IPS DF 6.9 (cell line): Measurements from ENCODE around the gene RASIP1.
"Not testable (repeated sequence)": the region's sequence is repeated elsewhere in the genome, so short reads cannot be mapped to it uniquely, and the experiment has no call there.

Experiments used
- DNase-seq: peaks from one replicate; pipeline ENCODE4 v3.0.0-alpha.2; 2013; ENCODE audit warnings: low read depth, low spot score
- H3K27ac ChIP-seq: one replicate; pipeline ENCODE4 v1.5.1; 2013; ENCODE audit warnings: low read length, control low read depth
- H3K27me3 ChIP-seq: 2 replicates; pipeline ENCODE4 v1.6.1; 2013; ENCODE audit warnings: mild to moderate bottlenecking, low read length; ENCODE audit not compliant: control insufficient read depth, insufficient read depth
- H3K36me3 ChIP-seq: 2 replicates; pipeline ENCODE4 v1.6.1; 2013; ENCODE audit warnings: low read length; ENCODE audit not compliant: control insufficient read depth, insufficient read depth
- H3K4me1 ChIP-seq: 2 replicates; pipeline ENCODE4 v1.6.1; 2013; ENCODE audit warnings: low read length; ENCODE audit not compliant: control insufficient read depth, insufficient read depth
- H3K4me3 ChIP-seq: 2 replicates; pipeline ENCODE4 v1.5.1; 2013; ENCODE audit warnings: mild to moderate bottlenecking, low read length
- H3K9me3 ChIP-seq: 2 replicates; pipeline ENCODE4 v1.6.1; 2013; ENCODE audit warnings: low read length, inconsistent platforms; ENCODE audit not compliant: control insufficient read depth, insufficient read depth
- WGBS: extraction: QIAGEN DNeasy Blood & Tissue Kit; methylation state at CpG from one replicate; pipeline ENCODE4 v1.1.7; 2013; ENCODE audit warnings: mixed read lengths, missing lambda C conversion rate; ENCODE audit not compliant: insufficient read length, insufficient coverage; 5-methylcytosine and 5-hydroxymethylcytosine counted together

Gene RASIP1

DNA sequence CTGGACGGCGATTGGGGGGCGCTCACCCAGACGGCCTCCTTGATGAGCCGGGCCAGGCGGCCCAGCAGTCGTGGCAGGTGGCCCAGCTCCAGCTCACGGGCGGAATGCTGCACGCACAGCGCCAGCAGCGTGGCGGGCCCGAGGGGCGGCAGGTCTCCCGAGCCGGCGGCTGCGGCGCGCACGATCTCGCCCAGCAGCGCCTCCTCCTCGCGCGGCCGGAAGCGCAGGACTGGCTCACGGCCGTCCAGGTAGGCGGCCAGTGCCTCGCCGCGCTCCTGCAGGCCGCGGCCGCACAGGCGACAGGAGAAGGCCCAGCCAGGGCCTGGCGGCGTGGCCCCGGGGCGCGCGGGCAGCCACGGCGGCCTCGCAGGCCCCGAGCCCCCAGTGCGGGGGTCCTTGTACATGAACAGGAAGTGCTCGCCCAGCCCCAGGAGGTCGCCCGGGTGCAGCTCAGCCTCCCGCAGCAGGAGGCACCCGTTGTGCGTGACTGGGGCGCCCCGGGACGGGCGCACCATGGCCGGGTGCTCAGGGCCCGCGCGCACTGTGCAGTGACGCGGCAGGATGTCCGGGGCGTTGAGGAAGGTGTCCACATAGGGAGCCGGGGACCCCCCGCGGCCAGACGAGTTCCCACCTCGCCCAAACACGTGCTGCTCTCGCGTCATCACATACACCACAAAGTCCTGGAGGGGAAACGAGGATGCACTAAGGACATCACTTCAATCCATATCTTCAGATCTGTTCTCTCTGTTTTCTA is 11.3 kb downstream of the RASIP1 start:
- no peaks in the 10 kb centered on the region for H3K27me3 ChIP-seq
- DNase-seq = no peak
- H3K36me3 ChIP-seq = no peaks in the 10 kb centered on the region
- H3K9me3 ChIP-seq = no peaks in the 10 kb centered on the region
- no peak overlapping the region for H3K27ac ChIP-seq
- peak overlapping the region; percentile 15; the same call in 1 of the 2 replicates for H3K4me3 ChIP-seq
- 0 out of 2 replicates have a peak, but pooled peaks cover 1% of the 10 kb centered on the region for H3K4me1 ChIP-seq
- no CpG with 5 or more reads among the region's 77 CpGs for WGBS

DNA sequence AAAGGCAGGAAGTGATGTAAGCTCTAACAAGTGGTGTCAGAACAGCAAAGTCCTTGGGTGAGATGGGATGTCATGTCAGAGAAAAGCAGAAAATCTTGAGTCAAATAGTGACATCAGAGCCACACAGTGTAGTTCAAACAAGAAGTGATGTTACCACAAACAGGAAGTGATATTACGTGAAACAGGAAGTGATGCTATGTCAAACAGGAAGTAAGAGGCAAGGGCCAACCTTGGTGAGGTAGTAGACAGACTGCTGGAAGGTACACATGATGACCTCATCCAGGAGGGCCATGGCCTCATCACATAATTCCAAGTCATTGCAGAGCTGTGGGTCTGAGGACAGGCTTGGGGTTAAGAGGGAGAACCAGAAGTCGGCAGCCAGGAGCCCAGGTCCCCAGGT is 13.9 kb downstream of the RASIP1 start:
- Histone ChIP-seq H3K36me3 (no peaks in the 10 kb centered on the region), H3K27ac (no peak overlapping the region), H3K9me3 (no peaks in the 10 kb centered on the region), H3K27me3 (no peaks in the 10 kb centered on the region), H3K4me3 (no peak overlapping the region), H3K4me1 (0 out of 2 replicates have a peak, but pooled peaks cover 1% of the 10 kb centered on the region)
- no CpG with 5 or more reads among the region's 2 CpGs for WGBS
- DNase-seq = no peak

DNA sequence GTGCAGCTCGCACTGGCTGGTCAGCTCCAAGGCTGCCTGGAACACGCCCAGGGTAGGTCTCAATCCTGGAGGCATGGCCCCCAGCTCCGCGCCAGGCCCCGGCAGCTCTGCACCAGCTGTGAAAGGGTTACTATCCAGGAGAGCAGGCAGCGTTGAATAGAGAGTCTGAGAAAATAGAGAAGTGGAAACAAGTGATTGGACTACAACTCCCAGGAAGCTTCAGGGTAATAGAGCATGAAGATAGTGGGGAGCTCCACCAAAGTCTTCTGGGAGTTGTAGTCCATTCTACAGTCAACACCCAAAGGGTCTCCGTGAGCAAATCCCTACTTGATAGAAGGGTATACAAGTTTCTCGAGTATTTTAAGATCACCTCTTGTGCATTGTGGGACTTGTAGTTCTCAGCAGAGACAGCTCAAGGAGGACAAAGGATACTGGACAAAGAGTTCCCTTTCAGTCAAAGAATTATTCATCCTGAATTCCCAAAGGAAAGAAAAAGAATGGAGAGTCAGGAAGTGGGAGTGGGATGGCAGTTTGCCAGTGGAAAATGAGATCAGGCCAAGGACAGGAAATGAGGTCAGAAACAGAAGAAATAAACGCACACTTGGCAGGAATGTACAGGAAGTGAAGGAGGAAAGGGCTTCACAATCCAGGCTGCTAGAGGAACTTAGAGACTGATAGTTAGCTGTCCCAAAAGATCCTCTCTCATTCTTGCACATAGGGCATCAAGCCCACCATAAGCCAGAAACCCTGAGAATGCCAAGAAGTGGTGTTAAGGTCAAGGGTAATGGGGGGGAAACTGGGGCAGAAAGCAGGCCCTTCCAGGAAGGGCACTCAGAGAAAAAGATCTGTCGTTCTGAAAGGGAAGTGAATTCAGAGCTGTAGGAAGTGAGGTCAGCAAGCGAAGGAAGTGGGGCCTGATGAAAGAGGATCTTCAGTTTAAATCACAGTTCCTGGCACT is 15.3 kb downstream of the RASIP1 start:
- Histone ChIP-seq H3K27me3 (no peaks in the 10 kb centered on the region), H3K4me1 (peaks cover 3% of the 10 kb centered on the region; the same call in 1 of the 2 replicates), H3K4me3 (no peak overlapping the region), H3K9me3 (no peaks in the 10 kb centered on the region), H3K27ac (no peak overlapping the region), H3K36me3 (no peaks in the 10 kb centered on the region)
- no peak for DNase-seq
- WGBS = no CpG with 5 or more reads among the region's 11 CpGs

DNA sequence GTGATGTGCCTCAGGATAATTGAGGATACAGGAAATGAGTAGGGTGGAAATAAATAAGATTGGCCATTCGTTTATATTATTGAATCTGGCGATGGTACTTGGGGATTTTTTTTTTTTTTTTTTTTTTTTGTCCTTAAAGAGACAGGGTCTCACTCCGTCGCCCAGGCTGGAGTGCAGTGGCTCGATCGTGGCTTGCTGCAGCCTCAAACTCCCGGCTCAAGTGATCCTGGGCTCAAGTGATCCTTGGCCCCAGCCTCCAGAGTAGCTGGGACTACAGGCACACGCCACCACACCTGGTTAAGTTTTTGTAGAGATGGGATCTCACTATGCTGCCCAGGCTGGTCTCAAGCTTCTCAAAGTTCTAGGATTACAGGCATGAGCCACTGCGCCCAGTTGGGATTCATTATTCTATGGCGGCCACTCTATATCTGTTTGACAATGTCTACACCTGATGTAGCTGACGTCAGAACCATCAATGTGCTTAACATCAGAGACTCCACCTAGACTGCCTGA is 18.2 kb downstream of the RASIP1 start:
- no peak for DNase-seq
- no peaks in the 10 kb centered on the region for H3K9me3 ChIP-seq
- no peaks in the 10 kb centered on the region for H3K27me3 ChIP-seq
- WGBS = no CpG with 5 or more reads among the region's 11 CpGs
- no peaks in the 10 kb centered on the region for H3K36me3 ChIP-seq
- H3K27ac ChIP-seq = no peak overlapping the region
- H3K4me3 ChIP-seq = no peak overlapping the region
- H3K4me1 ChIP-seq = peaks cover 5% of the 10 kb centered on the region

DNA sequence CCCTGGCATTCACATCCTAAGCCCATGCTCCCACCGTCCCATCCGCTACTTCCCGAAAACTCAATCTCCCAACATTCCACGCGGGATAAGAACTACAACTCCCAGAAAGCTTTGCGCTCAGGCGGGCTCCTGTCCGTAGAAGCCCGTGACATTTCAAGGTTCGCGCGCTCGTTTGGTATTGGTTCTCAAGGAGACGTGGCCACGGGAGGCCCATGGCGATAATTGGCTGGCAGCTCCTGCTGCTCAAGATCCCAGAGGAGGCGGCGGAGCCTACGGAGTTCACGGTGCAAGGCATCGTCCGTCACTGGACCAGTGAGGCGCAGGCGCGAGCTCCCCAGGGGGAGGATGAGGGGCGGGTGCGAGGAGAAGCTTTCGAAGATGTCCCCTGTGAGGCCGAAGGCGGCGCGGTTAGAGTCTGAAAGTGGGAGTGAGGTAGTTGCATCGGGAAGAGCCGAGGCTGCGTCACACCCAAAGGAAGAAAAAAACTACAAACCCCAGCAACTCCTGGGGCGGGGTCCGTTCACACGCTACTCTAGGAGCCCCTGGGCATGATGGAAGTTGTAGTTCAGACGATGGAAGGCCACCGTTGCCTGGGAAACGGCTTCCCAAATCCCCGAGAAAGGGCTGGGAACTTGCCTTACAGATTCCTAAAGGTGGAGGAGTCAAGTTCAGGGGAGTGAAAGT is 19.7 kb downstream of the RASIP1 start:
- H3K4me1 ChIP-seq = peaks cover 10% of the 10 kb centered on the region
- no CpG with 5 or more reads among the region's 42 CpGs for WGBS
- H3K27ac ChIP-seq = no peak overlapping the region
- no peaks in the 10 kb centered on the region for H3K27me3 ChIP-seq
- no peaks in the 10 kb centered on the region for H3K9me3 ChIP-seq
- H3K36me3 ChIP-seq = no peaks in the 10 kb centered on the region
- H3K4me3 ChIP-seq = peak overlapping the region; percentile 77
- peak; percentile 99 for DNase-seq

DNA sequence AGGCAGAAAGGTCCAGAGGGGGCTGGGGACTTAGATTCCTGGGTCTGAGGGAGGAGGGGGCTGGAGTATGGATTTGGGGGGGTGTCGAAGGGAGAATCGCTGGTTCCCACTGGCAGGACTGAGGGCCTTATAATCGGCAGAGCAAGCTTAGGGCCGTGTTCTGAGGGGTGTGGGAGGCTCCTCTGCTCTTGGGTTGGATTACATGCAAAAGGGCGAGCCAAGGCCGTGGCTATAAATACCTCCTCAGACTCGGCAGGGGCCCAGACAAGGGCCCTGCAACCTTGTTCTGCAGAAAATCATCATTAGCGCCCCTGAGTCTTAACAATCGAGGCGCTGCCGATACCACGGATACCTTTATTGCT is 20.2 kb downstream of the RASIP1 start:
- Histone ChIP-seq H3K36me3 (no peaks in the 10 kb centered on the region), H3K27ac (no peak overlapping the region), H3K27me3 (no peaks in the 10 kb centered on the region), H3K4me1 (peaks cover 13% of the 10 kb centered on the region), H3K9me3 (no peaks in the 10 kb centered on the region), H3K4me3 (no peak overlapping the region)
- no CpG with 5 or more reads among the region's 12 CpGs for WGBS
- no peak for DNase-seq

DNA sequence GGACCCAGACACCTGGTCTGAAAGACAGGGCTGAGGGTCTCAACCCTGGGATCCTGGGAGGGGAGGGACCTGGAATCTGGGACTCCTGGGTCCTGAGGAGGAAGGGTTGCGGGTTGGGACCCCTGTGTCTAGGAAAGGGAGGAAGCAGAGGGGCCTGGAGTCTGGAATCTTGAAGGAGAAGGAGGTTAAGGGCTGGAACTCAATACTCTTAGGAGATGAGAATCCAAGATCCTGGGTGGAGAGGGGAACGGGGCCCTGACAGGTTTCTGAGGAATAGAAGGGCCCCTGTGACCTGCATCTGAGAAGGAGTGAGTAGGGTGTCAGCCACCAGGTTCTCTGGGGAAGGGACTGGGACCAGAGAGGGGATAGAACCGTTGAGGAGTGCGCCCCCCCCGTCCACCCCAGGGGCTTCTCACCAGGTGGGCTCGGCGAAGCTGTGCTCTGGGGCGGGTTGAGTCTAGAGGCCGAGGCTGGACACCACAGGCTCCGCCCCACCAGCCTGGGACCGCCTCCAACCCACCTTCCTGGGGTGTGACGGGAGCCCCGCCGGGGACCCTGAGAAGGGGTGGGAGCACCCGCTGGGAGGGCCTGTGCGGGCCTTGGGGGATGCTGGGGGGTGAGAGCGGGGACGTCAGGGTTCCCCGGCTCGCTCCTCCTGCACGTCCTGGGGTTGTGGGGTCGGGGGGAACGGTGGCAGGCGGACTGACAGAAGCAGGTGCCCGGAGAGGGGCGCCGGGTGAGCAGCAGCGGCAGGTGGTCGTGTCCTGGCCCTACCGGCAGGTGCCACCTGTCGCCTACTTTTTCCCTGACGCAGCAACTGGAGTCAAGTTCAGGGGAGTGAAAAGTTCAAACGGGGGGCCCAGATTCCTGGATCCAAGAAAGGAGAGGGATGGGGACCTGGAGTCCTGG is 20.9 kb downstream of the RASIP1 start, which contains the start of gene MAMSTR:
Gene MAMSTR (minus strand): TSS at position 463 of the 909 bp plus-strand sequence. CDS start 694 bp downstream, outside the sequence.
- no peak within 1 kb of the TSS for H3K27ac ChIP-seq
- no peaks in the 10 kb centered on the region for H3K27me3 ChIP-seq
- no CpG with 5 or more reads among the region's 33 CpGs for WGBS
- H3K4me3 ChIP-seq = no peak within 1 kb of the TSS; the same call in 1 of the 2 replicates
- H3K9me3 ChIP-seq = no peaks in the 10 kb centered on the region
- H3K4me1 ChIP-seq = peaks cover 13% of the 10 kb centered on the region
- H3K36me3 ChIP-seq = no peaks in the 10 kb centered on the region
- no peak for DNase-seq

DNA sequence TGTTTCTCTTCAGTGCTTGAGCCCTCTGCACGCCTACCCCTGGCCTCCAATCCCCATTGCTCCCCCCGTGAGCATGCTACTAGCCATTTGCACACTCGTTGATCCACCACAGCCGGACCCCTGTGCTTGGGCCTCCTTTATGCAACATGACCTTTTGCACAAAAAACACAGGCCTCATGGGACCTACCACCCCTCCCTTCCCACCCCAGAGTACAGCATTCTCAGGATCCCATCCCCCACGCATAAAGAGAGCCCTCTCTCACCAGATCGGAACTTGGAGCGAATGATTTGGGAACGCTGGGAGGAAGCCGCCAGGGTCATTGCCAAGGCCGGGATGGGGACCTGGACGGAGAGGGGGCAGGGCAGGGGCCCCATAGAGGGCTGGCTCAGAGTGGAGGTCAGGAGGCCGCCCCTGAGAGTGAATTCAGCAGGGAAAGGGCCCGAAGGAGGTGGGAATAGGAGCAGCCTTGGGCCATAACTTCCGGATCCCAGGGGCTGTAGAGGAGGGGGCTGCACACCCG is 21.6 kb downstream of the RASIP1 start:
- Histone ChIP-seq H3K9me3 (no peaks in the 10 kb centered on the region), H3K27ac (no peak overlapping the region), H3K36me3 (no peaks in the 10 kb centered on the region), H3K4me1 (peaks cover 13% of the 10 kb centered on the region), H3K4me3 (no peak overlapping the region), H3K27me3 (no peaks in the 10 kb centered on the region)
- no peak for DNase-seq
- WGBS = no CpG with 5 or more reads among the region's 15 CpGs

DNA sequence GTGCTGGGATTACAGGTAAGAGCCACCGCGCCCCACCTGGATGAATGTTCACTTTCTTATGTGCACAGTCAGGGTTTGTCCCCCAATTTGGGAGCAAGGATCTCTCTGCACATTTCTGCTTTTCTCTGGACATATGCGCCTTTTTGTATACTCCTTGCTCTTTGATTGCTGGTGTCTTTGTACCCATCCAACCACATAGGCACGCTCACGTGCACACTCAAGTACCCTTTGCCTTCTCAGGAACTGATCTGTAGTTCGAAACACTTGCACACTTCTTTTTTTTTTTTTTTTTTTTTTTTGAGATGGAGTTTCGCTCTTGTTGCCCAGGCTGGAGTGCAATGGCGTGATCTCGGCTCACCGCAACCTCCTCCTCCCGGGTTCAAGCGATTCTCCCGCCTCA is 22.3 kb downstream of the RASIP1 start:
- no CpG with 5 or more reads among the region's 13 CpGs for WGBS
- H3K27ac ChIP-seq, H3K27me3 ChIP-seq, H3K36me3 ChIP-seq, H3K4me3 ChIP-seq, DNase-seq, H3K9me3 ChIP-seq: not testable (repeated sequence)
- H3K4me1 ChIP-seq = peaks cover 13% of the 10 kb centered on the region
